ENCODE data around the gene PNPLA1.

The PNPLA1 gene

DNA sequence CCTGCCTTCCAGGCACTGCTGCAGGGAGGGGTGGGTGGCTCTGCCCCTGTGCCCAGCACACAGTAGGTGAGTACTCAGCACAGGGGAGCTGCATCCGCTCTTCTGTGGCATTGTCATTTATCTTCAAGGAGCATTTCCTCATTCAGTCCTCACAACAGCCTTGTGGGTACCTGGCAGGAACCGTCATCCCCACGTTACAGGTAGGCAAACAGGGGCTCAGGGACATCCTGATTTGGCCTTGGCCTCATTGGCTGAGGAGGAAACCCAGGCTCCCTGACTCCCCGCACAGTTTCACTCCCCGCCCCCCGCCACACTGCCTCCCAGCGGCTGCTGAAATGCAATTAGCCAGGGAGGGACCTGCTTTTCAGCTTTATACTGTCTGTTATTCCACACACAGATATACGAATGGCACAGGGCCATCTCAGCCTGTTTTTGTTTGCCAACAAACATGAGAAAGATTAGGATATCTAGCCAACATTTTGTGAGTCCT lies 24.2 kb upstream of the PNPLA1 start:
- DNase-seq (ENCODE audit: insufficient read length, low spot score) (no peak), FAIRE-seq (no peak)
- TF ChIP-seq SPI1 (IDR thresholded peaks at IDR 0.05; ENCODE audit: low read depth, low read length) (peak; percentile 57), POLR2A (IDR thresholded peaks at IDR 0.05; ENCODE audit: low read depth, low read length) (no peak)

DNA sequence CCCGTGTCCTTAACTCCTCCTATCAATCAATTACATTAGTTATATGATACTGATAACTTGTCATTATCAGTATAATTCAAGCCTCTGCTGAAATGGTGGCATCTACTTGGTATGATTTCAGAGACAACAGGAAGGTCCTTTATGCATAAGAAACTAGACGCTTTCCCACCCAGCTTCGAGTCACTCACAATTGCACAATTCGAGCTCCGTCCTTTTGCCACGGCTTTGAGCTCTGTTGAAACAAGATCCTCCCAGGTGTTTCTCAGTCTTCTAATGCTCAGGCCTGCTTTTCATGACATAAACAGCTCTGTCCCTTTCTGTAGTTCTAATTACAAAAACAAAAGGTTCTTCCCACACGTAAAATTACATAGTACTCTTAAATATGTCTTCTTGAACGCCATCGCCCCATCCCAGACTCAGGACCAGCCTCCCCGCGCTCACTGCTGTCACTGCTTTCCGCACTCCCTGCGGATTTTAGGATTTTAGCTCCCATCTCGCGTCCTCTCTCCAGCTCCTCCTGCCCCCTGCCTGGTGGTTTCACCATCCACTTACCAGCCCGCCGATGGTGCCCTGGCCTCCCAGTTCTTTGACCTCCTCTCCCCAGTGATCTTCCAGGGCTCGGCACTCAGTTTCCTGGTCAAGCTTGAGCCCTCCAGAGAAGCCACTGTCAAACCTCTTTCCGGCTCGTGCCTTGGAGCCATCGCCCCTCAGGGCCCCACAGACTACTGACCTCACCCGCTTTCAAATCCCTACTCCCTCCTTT lies 23.2 kb upstream of the PNPLA1 start:
- FAIRE-seq (no peak), DNase-seq (ENCODE audit: insufficient read length, low spot score) (no peak)
- TF ChIP-seq POLR2AphosphoS5 (IDR thresholded peaks at IDR 0.05; ENCODE audit: low read depth, low read length): no peak
- no peak for TF ChIP-seq PAX5 (IDR thresholded peaks at IDR 0.05; ENCODE audit: insufficient read depth, low read length, severe bottlenecking)
- no peak for TF ChIP-seq TAF1 (IDR thresholded peaks at IDR 0.05; ENCODE audit: low read depth, low read length)
- no peak for TF ChIP-seq POLR2A (IDR thresholded peaks at IDR 0.05; ENCODE audit: low read depth, low read length)
- no peak for TF ChIP-seq SPI1 (IDR thresholded peaks at IDR 0.05; ENCODE audit: low read depth, low read length)
- TF ChIP-seq POU2F2 (IDR thresholded peaks at IDR 0.05; ENCODE audit: low read depth, low read length): no peak

DNA sequence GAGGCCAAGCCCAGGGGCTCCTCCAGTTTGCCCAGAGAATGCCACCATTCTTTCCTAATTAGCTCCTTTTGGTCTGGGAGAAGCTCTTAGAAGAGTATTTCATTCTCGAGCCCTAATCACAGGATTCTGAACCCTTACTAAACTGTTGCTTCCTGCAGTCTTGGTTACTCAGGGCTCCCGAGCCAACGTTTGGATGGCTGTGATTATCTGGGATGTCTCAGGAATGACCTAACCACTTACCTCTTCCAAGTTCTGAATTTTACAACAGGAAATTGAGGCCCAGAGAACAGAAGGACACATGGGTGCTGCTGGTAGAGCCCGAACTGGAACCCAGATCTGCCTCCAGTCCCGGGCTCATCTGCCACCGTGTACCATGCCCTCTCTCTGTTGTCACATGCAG lies 22.2 kb upstream of the PNPLA1 start:
- TF ChIP-seq SPI1 (IDR thresholded peaks at IDR 0.05; ENCODE audit: low read depth, low read length) (no peak), POLR2AphosphoS5 (IDR thresholded peaks at IDR 0.05; ENCODE audit: low read depth, low read length) (no peak), PAX5 (IDR thresholded peaks at IDR 0.05; ENCODE audit: insufficient read depth, low read length, severe bottlenecking) (no peak), POU2F2 (IDR thresholded peaks at IDR 0.05; ENCODE audit: low read depth, low read length) (no peak), POLR2A (IDR thresholded peaks at IDR 0.05; ENCODE audit: low read depth, low read length) (no peak), TAF1 (IDR thresholded peaks at IDR 0.05; ENCODE audit: low read depth, low read length) (no peak)

DNA sequence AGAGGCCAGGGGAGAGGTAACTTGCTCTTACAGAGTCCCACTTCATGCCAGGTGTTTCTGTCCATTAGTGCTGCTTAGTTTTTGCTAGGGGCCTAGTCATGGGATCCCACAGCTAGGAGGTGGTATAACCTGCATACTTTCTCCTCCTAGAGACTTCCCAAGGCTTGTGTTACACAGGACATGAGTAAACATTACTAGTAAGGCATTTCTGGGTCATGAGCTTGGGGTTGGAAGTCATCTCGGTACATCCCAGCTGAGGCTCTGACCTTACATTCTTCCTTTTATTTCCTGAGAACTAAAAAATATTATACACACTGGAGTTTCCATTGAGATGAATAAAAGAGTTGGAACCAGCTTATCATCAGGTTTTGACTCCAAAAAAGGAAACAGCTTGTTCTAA lies 20.9 kb upstream of the PNPLA1 start:
- TF ChIP-seq POLR2AphosphoS5 (IDR thresholded peaks at IDR 0.05; ENCODE audit: low read depth, low read length) (no peak), PAX5 (IDR thresholded peaks at IDR 0.05; ENCODE audit: insufficient read depth, low read length, severe bottlenecking) (no peak), TAF1 (IDR thresholded peaks at IDR 0.05; ENCODE audit: low read depth, low read length) (no peak)
- DNase-seq (ENCODE audit: insufficient read length, low spot score) (no peak), FAIRE-seq (no peak)

More for the DNA sequence above, 22.2 kb upstream of the PNPLA1 start:
- FAIRE-seq: no peak
- no peak for DNase-seq (ENCODE audit: insufficient read length, low spot score)

DNA sequence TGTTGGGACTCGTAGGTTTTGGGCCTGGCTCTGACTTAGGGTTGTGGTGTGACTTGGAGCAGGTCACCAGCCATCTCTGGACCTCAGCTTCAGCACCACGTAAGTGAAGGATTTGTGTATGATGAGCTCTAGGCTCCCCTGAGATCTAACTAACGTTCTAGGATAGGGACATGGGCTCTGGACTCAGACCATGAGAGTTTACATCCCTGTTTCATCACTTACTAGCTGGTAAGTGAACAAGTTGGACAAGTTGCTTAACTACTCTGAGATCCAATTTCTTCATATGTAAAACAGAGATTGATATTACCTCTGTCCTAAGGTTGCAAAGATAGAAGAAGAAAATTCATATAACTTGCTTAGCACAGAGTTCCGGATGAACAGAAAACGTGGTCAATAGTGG lies 20.3 kb upstream of the PNPLA1 start:
- no peak for FAIRE-seq
- TF ChIP-seq PAX5 (IDR thresholded peaks at IDR 0.05; ENCODE audit: insufficient read depth, low read length, severe bottlenecking) (no peak), TAF1 (IDR thresholded peaks at IDR 0.05; ENCODE audit: low read depth, low read length) (no peak), SPI1 (IDR thresholded peaks at IDR 0.05; ENCODE audit: low read depth, low read length) (no peak), POLR2A (IDR thresholded peaks at IDR 0.05; ENCODE audit: low read depth, low read length) (no peak), POU2F2 (IDR thresholded peaks at IDR 0.05; ENCODE audit: low read depth, low read length) (no peak), POLR2AphosphoS5 (IDR thresholded peaks at IDR 0.05; ENCODE audit: low read depth, low read length) (no peak)
- DNase-seq (ENCODE audit: insufficient read length, low spot score): no peak

DNA sequence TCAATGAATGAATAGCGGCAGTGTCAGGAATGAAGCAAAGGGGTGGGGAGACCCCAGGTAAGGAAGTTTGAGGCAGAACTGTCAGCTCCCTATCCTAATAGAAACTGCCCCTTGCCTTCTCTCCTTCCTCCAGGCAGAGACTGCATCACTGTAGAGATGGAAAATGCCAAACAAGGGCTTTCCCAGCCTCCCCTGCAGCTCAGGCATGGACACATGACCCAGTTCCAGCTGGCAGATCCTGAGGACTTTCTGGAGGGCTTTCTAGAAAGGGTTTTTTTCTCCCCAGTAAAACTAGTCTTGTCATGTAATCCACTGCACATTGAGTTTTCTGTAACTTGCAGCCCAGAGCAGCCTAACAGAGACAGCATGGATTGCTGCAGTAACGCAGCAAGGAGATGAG lies 17.9 kb upstream of the PNPLA1 start:
- no peak for DNase-seq (ENCODE audit: insufficient read length, low spot score)
- TF ChIP-seq POLR2A (IDR thresholded peaks at IDR 0.05; ENCODE audit: low read depth, low read length) (no peak), POLR2AphosphoS5 (IDR thresholded peaks at IDR 0.05; ENCODE audit: low read depth, low read length) (no peak), POU2F2 (IDR thresholded peaks at IDR 0.05; ENCODE audit: low read depth, low read length) (no peak), TAF1 (IDR thresholded peaks at IDR 0.05; ENCODE audit: low read depth, low read length) (no peak), PAX5 (IDR thresholded peaks at IDR 0.05; ENCODE audit: insufficient read depth, low read length, severe bottlenecking) (no peak), SPI1 (IDR thresholded peaks at IDR 0.05; ENCODE audit: low read depth, low read length) (no peak)
- FAIRE-seq: no peak

DNA sequence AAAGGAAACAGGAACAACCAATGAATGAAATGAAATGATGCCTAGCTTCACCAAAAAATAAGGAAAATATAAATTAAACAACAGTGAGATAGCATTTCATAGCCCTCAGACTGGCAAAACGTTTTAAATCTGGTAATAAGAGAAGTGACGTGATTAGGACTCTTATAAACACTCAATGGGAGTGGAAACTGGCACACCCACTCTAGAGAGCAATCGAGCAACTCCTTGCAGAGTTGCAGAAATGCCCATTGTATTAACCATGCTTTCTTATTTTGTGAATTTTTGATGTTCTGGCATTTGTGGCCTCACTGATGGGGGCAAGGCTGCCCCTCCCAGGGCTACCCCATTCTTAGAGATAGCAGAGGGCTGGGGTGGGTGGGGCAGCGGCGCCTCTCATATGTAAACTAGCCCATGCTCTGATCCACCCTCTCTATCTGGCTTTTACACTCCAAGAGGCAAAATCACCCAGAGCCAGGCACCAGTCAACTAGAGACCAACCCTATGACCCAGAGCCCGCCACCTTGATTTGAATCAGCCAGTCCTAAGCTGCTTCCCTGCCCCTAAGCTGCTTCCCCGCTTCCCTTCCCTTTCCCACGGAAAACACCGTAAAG lies 6.4 kb upstream of the PNPLA1 start:
- DNase-seq (ENCODE audit: insufficient read length, low spot score) (no peak), FAIRE-seq (no peak)
- no peak for TF ChIP-seq TAF1 (IDR thresholded peaks at IDR 0.05; ENCODE audit: low read depth, low read length)
- no peak for TF ChIP-seq POLR2A (IDR thresholded peaks at IDR 0.05; ENCODE audit: low read depth, low read length)
- no peak for TF ChIP-seq POU2F2 (IDR thresholded peaks at IDR 0.05; ENCODE audit: low read depth, low read length)
- TF ChIP-seq SPI1 (IDR thresholded peaks at IDR 0.05; ENCODE audit: low read depth, low read length): no peak
- no peak for TF ChIP-seq POLR2AphosphoS5 (IDR thresholded peaks at IDR 0.05; ENCODE audit: low read depth, low read length)
- TF ChIP-seq PAX5 (IDR thresholded peaks at IDR 0.05; ENCODE audit: insufficient read depth, low read length, severe bottlenecking): no peak

DNA sequence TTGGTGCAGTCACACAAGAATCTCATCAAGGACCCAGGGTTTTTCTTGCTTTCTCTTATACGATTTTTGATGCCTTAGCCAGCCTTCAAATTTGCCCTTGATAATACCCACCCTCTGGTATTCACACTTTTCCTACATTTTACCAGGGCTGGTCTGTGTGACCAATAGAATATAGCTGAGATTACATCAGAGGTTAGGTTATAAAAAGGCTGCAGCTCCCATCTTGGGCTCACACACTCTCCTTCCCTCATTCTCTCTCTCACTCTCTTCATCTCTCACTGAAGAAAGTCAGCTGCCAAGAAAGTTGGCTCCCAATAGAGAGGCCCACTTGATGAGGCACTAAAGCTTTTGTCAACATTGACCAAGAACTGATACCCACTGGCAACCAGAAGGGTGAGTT lies 4.1 kb upstream of the PNPLA1 start:
- FAIRE-seq (no peak), DNase-seq (ENCODE audit: insufficient read length, low spot score) (no peak)
- no peak for TF ChIP-seq POU2F2 (IDR thresholded peaks at IDR 0.05; ENCODE audit: low read depth, low read length)
- TF ChIP-seq POLR2A (IDR thresholded peaks at IDR 0.05; ENCODE audit: low read depth, low read length): no peak

DNA sequence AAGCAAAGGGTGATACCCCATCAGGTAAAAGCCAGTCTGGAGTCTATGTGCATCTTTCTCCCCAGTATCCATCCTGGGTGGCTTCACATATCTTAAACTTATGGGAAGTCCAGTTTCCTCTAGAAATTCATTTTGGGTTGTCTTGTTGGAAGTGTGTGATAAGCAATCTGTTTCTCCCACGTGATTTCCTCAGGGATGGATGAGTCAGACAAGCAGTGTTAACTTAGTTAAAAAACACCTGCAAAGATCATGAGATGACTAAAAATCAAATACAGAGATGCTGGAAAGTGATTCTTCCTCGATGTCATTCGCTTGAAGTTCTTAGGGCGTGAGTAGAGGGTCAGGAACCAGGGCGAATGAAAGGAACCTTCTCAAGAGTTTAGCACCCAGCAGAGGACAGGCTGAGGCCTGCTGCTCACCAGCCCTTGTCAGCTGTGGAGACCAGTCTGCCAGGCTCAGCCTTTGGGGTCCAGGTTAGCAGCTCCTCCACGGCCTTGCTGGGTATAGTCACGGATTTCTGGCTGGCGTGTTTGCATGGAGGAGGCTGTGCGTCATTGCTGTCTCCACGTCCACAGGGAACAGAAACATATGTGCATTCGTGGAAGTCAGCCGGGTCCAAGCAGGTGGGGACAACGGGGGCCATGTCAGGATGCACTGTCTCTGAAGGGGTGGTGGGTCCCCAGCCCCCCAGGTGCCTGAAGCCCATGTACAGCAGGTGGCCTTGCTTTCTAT lies 2.8 kb upstream of the PNPLA1 start:
- DNase-seq (ENCODE audit: insufficient read length, low spot score) (no peak), FAIRE-seq (no peak)
- TF ChIP-seq POU2F2 (IDR thresholded peaks at IDR 0.05; ENCODE audit: low read depth, low read length): no peak
- TF ChIP-seq PAX5 (IDR thresholded peaks at IDR 0.05; ENCODE audit: insufficient read depth, low read length, severe bottlenecking): no peak
- TF ChIP-seq POLR2A (IDR thresholded peaks at IDR 0.05; ENCODE audit: low read depth, low read length): no peak
- TF ChIP-seq TAF1 (IDR thresholded peaks at IDR 0.05; ENCODE audit: low read depth, low read length): no peak
- TF ChIP-seq POLR2AphosphoS5 (IDR thresholded peaks at IDR 0.05; ENCODE audit: low read depth, low read length): no peak
- TF ChIP-seq SPI1 (IDR thresholded peaks at IDR 0.05; ENCODE audit: low read depth, low read length): no peak

All from GM12891 (cell line).